GM19468 (cell line): Measurements from ENCODE around the gene GRK5.

Source experiments
- ATAC-seq: cut with Tn5 transposase; IDR thresholded peaks from one replicate; pipeline ENCODE4 v1.9.1; 2021; ENCODE audit warnings: mild to moderate bottlenecking, moderate library complexity, moderate number of reproducible peaks; ENCODE audit not compliant: unreplicated experiment; ENCODE audit errors: extremely low read depth

GRK5 gene

DNA sequence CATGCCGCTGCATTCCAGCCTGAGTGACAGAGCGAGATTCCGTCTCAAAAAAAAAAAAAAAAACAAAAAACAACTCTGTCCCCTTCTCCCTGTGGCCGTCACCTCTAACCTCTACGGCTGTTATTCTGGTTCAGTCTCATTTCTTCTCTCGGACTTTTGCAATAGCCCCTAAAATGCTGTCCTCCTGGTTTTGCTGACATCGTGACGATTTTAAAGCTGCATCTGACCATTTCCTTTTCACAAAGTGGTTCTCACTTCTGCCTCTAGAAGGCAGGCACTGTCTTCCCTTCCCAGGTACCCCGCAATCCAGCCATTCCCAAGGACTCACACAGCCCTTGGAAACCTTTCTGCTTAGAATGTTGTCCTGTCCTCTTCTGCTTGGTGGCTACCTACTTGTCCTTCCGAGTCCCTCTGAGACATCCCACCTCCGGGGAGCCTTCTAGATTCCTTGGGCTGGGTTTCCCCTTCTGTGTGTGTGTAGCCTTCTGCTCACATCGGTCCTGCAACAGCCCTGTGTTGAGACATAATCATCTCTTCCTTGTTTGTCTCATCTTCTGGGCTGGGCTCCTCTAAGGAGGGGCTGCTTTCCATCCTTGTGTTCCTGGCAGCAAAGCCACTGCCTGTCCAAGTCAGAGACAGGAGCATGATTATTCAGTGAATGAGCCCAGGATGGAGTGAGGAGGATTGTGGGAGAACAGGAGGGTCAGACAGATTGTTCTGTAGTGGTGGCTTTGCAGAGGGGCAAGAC lies 83.1 kb downstream of the GRK5 start:
- ATAC-seq: no peak

DNA sequence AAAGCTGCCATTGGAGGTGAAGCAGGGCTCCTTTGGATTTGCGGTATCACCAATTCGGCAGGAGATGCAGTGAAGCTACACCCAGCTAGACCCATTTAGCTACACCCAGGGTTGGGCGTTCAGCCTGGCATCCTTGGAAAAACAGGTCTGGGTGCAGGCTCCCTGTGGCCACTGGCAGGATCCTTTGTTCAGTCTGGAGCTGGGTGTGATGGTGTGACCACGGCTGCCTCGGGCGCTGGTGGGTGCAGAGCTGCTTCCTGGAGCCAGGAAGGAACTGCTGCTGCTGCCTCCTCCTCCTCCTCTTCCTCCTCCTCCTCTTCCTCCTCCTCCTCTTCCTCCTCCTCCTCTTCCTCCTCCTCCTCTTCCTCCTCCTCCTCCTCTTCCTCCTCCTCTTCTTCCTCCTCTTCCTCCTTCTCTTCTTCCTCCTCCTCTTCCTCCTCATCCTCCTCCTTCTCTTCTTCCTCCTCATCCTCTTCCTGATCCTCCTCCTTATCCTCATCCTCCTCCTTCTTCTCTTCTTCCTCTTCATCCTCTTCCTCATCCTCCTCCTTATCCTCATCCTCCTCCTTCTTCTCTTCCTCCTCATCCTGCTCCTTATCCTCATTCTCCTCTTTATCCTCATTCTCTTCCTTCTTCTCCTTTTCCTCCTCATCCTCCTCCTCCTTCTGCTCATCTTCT lies 84.0 kb downstream of the GRK5 start:
- no peak for ATAC-seq

DNA sequence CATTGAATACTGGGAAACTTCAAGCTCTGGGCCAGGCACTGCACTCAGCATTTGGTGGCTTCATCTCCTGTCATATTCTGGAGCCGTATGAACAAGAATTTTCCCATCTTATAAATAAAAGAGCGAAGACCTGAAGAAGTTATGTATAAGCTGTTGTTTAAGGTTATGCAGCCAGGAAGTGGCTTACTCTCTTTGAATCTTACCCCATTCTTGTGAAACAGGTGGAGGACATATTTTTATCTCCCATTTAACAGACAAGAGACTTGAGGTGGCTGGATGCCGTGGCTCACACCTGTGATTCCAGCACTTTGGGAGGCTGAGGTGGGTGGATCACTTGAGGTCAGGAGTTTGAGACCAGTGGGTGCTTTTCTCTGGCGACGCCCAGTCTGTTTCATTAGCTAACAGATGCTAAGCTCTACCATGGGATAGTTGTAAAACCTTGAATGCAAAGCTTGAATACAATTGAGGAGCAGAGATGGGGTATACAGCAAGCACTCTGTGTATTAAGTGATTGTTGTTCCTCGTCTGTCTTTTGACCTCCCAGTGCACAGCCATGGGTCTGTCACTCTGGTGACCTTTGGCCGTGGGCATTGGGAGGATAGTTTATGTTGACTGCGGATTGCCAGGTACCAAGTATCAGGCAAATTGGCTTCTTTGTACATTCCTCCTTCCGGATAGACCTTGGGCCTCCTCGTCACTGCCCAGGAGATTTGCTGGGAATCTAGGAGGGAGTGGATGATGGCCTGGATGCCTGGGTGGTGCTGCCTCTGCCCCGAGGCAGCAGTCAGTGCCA lies 85.8 kb downstream of the GRK5 start:
- ATAC-seq: no peak

DNA sequence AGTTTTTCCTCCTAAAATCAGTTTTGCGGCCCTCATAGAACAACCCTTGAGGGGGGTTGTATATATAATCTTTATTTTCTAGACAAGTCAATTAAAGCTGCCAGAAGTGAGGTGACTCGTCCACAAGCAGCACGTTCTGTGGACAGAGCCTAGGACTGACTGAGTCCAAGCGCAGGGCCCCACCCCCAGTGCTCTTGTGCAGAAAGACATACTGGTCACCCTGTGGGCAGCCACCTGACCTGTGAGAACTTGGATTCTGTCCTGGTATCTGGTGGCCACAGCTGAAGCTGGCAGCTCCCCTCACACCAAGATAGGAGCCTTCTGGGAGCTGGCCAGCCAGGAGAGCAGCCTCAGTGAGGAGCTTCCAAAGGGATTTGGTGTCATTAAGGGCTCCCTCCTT lies 89.3 kb downstream of the GRK5 start:
- ATAC-seq: no peak

DNA sequence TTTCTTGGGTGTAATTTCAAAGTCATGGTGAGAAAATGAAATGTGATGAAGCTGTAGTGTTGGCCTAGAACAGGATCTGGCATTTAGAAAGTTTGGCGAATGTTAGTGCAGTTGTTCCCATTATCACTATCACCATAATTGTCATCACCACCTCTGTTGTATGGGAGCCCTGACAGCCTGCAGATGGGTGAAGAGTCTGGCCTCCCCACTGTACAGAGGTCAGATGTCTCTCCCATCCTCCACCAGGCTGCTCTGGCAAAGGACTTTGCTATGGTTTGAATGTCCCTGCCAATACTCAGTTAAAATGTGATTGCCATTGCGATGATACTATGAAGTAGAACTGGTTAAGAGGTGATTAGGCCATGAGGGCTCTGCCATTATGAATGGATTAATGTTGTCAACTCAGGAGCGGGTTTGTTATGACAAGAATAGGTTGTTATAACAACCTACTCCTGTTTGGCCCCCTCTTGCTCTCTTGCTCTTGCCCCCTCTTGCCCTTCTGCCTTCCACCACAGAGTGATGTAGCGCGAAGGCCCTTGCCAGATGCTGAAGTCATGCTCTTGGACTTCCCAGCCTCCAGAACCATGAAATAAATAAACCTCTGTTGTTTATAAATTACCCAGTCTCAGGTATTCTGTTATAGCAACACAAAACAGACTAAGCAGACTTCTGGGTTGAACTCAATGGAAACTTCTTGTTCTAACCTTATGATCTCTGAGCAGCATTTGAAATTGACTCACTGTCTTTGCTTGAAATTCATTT lies 90.0 kb downstream of the GRK5 start:
- ATAC-seq: no peak

DNA sequence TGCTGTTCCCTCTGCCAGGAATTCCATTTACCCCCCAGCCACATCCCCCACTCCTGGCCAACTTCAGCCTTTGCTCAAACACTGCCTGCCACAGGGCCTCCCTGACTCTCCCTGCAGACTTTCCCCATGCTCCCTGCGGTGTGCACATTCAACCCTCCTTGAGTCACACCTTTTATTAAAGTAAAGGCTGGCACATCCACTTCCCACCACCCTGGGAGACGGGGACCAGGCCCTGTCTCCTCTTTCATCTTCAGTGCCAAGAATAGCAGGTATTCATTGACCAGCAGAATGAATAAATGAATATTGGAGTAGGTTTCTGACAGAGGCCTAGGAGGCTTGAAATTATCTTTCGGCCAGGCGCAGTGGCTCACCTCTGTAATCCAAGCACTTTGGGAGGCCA lies 91.4 kb downstream of the GRK5 start:
- no peak for ATAC-seq

DNA sequence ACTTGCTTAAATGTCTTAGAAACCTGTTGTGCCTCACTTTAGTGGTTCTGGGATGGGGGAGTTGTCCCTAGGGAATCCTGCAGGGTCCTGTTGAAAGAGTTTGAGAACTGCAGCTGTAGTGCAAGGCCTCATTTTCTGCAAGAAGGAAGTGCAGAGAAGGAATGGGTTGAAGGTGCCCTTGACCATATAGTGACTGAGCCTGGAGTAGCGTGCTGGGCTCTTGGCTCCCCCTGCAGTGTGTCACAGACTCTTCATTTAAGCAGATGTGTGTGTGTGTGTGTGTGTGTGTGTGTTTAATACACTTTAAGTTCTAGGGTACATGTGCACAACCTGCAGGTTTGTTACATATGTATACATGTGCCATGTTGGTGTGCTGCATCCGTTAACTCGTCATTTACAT lies 92.2 kb downstream of the GRK5 start:
- ATAC-seq: no peak

DNA sequence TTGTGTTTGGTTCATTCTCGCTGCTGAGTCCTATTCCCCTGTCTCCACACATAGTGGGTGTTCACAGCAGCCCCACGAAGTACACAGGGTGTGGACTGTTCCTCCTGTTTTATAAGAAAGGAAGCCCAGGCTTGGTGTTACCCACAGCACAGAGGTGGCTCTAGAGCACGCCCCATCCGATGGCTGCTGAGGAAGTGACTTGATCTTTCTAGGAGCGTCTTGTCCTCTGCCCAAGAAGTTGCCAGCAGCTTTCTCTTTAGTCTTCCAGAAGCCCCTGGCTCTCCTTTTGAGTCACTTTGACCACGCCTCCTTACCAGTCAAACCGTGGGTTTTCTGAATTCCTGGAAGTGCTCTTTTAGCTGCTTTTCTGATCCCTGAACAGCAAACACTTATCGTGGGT lies 94.0 kb downstream of the GRK5 start:
- no peak for ATAC-seq

DNA sequence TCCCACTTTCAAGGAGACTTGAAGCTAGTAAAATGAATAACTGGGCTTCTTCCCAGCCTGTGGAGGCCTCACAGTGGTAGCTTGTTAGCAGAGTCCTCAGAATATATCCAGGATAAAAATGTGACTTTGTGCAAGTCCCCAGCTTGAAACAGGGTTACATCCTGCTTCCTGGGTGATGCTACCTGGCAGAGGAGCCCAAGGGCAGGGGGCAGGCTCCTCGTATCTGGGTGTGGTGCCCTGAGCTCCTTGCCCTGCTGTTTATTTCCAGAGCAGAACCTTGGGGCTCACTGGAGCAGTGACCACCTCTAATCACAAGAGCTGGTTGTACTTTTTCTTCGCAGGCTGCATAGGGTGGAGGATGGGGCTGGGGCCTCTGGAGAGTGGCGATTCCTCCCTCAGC lies 94.8 kb downstream of the GRK5 start:
- no peak for ATAC-seq

DNA sequence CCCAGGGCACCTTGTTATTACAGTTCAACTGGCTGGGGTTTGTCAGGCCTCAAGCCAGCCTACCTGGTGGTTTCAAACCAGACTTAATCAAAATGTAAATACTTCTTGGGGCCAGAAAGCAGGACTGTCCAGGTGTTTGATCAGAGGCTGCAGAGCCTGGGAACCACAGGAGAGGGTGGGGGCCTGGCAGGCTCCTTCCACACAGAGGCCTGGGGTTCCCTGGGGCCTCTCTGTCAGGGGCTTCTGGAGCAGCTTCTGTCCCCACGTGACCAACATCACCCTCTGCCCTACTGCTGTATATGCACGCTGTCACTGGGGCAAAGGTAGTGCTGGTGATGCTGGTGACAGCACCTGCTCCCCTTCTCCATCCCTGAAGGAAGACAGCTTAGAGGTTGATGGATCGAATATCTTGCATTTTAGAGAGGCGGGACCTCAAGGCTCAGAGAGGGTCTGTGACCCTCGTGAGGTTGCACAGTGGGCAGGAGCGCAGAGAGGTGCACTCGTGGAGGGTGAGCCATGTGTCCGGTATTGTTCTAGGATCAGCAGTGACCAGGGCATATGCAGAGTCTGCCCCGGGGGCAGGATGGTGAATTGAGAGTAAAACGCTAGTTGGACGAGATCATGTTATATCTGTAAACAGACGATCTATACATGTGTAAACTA lies 95.4 kb downstream of the GRK5 start:
- no peak for ATAC-seq

DNA sequence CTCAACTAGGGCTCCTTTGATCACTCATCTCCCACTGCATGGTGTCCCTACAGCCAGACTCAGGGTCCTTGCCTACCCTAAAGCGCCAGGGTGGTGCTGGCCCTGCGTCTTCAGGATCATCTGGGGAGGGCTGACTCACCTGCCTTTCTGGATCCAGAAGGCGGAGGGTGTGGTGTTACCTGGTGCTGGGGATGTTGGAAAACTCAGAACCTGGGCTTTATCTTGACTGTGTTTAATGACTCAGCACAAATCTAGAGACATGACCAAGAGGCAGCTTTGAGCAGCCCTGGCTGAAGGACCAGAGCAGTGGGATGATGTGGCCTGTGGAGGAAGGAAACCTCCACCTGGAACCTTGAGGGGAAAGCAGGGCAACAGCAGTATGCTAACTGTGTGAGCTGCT lies 96.5 kb downstream of the GRK5 start:
- ATAC-seq: no peak

DNA sequence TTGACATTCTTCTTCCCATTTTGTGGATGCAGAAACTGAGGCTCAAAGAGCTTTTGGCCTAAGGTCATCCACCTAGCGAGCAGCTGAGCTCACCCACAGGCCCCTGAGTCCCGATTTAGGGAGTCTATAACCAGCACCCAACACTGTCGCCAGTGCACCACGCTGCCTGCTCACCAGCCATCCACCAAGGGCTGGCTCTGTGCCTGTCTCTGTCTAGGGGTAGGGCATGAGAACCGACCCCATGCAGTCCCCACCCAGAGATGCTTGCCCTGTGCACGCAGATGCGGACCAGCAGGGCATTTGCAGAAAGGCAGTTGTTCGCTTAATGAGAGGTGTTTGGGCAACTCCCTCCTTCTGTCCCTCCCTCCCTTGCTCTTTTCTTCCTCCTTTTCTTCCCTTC lies 97.2 kb downstream of the GRK5 start:
- no peak for ATAC-seq

DNA sequence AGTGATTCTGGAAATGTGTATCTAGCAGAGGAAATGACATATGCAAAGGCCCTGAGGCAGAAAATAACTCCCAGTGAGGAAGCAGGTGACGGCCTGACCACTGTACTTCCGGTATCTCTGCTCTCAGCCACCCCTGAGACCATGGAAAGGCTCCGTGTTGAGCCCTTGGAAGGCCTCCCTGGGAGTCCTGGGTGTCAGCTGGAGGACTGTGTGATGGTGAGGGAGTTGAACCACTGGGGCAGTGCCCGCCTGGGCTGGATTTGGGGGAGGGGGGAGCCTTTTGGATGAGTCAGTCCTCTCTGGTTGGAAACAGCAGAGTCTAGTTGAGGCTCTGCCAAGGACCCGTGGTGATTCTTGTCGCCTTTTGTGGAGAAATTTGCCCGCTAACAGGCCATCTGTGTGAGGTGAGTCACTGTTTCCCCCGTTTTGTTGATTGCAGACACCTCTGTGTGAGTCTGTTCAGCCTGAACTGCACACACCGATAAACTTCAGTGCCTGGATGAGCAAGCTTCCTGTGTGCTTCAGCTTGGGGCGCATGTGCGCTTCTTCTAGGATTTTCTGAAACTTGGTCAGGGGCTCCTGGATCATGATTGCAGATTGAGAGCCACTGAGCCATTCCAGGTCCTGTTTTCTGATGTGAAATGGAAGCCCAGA lies 98.6 kb downstream of the GRK5 start:
- ATAC-seq: peak; percentile 24

DNA sequence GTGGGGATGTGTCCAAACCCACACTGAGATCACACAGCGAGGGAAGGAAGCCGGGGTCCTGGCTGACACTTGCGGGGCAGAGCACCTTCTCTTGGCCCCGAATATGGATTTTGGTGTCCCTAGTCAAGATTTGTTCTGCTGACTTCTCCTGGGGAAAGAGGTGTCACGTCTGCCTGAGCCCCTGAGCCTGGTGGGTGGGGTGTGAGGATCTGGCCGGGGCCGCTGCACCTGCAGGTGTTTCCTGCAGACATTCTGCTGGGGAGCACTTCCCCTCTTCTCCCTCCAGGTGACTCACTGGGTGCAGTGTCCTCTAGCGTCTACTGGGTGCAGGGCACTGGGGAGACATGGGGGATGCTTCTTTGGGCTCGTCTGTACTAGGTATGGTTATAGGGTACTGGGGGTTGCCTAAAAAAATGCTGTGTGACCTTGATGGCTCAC lies 99.2 kb downstream of the GRK5 start:
- ATAC-seq: peak; percentile 53

DNA sequence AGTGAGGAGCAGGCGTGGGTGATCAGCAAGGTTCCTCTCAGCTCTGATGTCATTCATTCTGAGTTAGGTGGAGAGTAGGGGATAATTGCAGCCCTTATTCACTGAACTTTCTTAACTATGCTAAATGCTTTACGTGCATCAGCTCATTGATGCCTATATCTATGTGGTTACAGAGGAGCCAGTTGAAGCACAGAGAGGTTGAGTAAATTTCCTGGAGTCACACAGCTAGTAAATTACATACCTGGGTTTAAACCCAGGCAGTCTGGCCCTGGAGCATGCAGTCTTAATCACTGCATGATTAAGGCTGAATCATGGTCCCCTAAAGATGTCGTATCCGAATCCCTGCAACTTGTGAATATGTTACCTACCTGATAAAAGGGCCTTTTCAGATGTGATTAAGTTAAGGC lies 99.6 kb downstream of the GRK5 start:
- no peak for ATAC-seq

DNA sequence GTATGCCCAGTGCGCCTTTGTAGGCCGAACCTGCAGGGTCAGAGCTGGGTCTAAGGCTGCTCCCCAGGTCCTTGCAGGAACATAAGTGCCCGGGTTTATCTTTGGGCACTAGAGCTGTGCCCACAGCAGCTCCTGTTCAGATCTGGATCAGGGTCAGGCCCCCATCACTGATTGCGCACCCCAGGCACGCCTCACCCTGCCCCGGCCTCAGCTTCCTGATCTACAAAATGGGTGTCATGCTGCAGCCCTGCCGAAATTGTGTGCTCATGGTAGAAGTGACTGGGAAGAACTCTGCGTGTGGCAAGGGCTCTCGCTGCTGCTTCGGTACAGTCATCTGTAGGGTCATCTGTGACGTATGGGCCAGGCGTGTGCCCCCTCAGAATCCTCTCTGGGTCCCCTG lies 100.7 kb downstream of the GRK5 start:
- ATAC-seq: no peak

DNA sequence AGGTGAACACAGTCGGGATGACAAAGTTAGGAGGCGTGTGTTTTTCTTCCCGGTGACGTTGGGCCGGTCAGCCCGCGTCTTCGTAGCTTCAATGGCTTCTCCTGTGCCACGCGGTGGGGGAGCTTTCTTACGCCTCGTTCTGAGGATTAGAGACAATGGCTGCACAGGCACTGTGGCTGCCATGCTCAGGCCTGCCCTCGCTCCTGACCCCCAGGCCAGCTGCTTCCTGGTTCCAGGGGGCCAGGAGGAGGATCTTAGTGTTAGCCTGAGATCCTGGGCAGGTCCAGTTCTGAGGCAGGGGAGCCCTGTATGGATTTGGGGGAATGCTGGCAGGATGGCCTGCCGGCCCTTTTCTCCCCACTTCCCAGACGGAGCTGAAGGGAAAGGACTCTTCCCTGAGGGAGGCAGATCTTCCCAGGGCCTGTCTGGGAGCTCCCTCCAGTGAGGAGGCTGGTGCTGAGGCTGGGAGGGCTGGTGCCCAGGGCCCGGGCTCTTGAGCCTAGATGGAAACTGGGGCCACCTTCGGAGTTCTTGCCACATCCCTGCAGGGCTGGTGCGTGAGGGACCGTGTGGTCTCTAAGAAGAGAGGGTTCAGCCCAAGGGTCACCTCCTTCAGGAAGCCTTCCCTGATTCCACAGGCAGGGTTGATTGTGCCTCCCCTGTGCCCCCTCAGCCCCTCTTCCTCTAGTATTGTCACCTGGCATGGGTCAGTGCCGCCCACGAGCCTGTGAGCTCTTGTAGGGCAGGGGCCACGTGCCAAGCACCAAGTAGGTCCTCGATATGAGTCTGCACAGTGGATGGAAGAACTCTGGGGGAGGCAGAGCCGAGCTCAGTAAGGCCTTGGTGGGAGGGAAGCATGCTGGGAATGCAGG lies 101.4 kb downstream of the GRK5 start:
- ATAC-seq: no peak

DNA sequence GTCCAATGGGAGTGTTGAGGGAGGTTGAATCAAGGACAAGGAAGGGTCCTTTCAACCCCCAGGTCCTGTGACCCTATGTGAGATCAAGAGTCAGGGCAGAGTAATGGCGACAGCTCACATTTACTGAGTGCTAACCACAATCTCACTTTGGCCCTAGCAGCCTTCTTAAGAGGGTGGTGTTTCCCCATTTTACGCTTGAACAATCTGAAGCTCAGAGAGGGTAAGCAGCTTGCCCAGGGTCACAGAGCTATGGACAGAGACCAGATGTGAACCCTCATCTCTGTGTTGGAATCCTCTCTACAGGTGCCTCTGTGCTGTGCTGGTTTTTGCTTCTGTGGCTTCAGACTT lies 102.0 kb downstream of the GRK5 start:
- no peak for ATAC-seq

DNA sequence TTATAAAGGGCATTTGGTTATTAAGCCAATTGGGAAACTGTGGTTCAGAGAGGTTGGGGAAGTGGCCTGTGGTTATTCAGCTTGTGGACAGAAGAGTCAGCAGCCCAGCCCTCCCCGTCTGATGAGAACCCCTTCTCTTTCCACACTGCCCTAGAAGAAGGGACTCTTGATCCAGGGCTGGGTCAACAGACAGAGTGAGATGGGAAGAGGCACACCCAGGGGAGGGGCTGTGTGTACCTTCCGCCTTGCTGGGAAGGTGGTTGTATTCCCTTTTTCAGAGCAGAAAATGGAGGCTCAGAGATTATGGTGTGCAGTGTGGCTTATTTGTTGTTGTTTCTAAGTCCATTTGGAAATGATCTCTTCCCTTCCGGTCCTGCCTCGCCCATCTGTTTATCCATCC lies 103.4 kb downstream of the GRK5 start:
- no peak for ATAC-seq
